Activated CD4-positive, alpha-beta T cell treated with anti-CD3 and anti-CD28 coated beads, Interleukin-2, amount 10 ng/mL, durations not matched to agents 24 days and 14 days (primary cell): ENCODE measurements around the gene EPB41L4B. TPM values are rescaled to one million over a fixed set of nuclear protein-coding genes. Genes with fewer than 3 reads are reported as not detected.

Source experiments
- DNase-seq: peaks from one replicate; pipeline ENCODE4 v3.0.0; 2022
- H3K27ac Mint-ChIP-seq: one replicate; pipeline ENCODE4 v1.8.0; 2022; ENCODE audit warnings: mild to moderate bottlenecking, mixed read lengths
- H3K27me3 Mint-ChIP-seq: one replicate; pipeline ENCODE4 v1.8.0; 2022; ENCODE audit warnings: mixed read lengths
- H3K36me3 Mint-ChIP-seq: one replicate; pipeline ENCODE4 v1.8.0; 2022; ENCODE audit warnings: low read depth, mild to moderate bottlenecking, mixed read lengths
- H3K4me1 Mint-ChIP-seq: one replicate; pipeline ENCODE4 v1.8.0; 2021; ENCODE audit warnings: mixed read lengths
- H3K4me3 Mint-ChIP-seq: one replicate; pipeline ENCODE4 v1.8.0; 2022; ENCODE audit warnings: mild to moderate bottlenecking, moderate library complexity, mixed read lengths
- H3K9me3 Mint-ChIP-seq: one replicate; pipeline ENCODE4 v1.8.0; 2021; ENCODE audit warnings: mixed read lengths
- intact Hi-C: fragments of 100-400 bp; cut with micrococcal nuclease; formaldehyde crosslinking; loops from one replicate; pipeline ENCODE4 v1.15.1; 2023
- total RNA-seq: library from RNA; stranded (reverse); gene quantifications from 2 replicates; pipeline ENCODE4 v1.2.3, GENCODE V29; 2022

Gene EPB41L4B
- total RNA-seq, 1 donor from 2014 or later, result 1.5 TPM

GRCh38 chr9:109281518-109281917, 39.3 kb downstream of the EPB41L4B start:
- no peak overlapping the region for H3K27ac Mint-ChIP-seq
- no peak for DNase-seq
- H3K4me3 Mint-ChIP-seq, result no peak overlapping the region
- intact Hi-C loops, result no loop called here
- H3K36me3 Mint-ChIP-seq, result no peaks in the 10 kb centered on the region
- no peaks in the 10 kb centered on the region for H3K4me1 Mint-ChIP-seq
- H3K9me3 Mint-ChIP-seq, result no peaks in the 10 kb centered on the region
- peaks cover 28% of the 10 kb centered on the region for H3K27me3 Mint-ChIP-seq

DNA sequence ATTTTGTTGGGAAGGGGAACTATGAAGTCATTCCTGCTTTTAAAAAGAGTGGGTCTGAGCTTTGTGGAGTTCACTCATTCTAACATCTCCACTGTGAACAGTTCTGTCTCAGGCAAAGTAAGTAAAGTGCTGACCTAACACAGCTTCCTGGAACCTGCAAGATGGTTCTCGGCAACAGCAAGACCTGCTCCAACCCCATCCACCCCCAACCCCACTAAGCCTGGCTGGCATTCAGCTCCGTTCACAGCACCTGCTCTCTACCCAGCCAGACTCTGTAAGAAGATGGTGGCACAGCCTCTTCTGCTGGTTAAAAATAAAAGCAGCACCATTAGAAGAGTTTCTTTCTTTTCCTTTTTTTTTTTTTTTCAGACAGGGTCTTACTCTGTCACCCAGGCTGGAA, 42.0 kb downstream of the EPB41L4B start:
- no peaks in the 10 kb centered on the region for H3K9me3 Mint-ChIP-seq
- no peaks in the 10 kb centered on the region for H3K4me1 Mint-ChIP-seq
- H3K27ac Mint-ChIP-seq, result no peak overlapping the region
- H3K4me3 Mint-ChIP-seq, result no peak overlapping the region
- peaks cover 19% of the 10 kb centered on the region for H3K27me3 Mint-ChIP-seq
- no peaks in the 10 kb centered on the region for H3K36me3 Mint-ChIP-seq
- no peak for DNase-seq
- intact Hi-C loops, result no loop called here

DNA sequence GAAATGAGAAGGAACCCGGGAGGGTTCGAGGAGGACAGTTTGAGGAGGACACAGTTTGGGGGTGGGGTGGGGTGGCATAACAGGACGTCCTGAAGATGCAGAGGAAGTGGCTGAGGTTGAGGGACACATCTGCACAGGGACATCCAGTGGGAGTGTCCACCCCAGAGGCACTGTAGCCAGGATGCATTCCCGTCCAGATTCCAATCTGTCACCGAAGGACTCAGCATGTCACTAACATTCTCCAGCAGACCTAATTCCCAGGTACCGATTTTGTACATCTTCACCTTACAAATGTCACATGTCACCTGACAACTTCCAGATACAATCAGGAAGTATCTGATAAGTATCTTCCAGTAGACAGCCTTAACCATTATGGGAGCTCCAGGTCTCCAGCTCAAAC, 42.6 kb downstream of the EPB41L4B start:
- H3K27ac Mint-ChIP-seq, result no peak overlapping the region
- intact Hi-C loops, result no loop called here
- H3K4me1 Mint-ChIP-seq, result no peaks in the 10 kb centered on the region
- H3K27me3 Mint-ChIP-seq, result peaks cover 21% of the 10 kb centered on the region
- DNase-seq, result no peak
- H3K36me3 Mint-ChIP-seq, result no peaks in the 10 kb centered on the region
- no peaks in the 10 kb centered on the region for H3K9me3 Mint-ChIP-seq
- no peak overlapping the region for H3K4me3 Mint-ChIP-seq

DNA sequence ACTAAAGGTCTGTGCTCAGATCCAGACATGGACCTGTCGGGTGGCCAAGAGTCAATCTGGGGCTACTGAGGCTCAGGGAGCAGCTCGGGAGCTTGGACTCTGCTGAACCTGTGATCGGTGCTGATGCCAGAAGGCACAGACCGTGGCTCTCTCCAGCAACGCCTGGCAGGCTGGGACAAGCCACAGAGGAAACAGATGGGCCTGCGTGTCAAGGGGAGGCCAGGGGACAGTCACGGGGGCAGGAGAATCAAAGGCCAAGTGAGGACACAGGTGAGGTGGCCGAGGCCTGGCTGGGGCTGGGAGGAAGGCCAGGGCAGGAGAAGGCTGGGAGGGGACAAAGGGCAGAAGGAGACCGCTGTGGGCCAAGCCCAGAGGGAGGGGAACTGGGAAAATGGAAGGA, 43.4 kb downstream of the EPB41L4B start:
- Mint-ChIP-seq H3K27ac (no peak overlapping the region), H3K9me3 (no peaks in the 10 kb centered on the region), H3K36me3 (no peaks in the 10 kb centered on the region), H3K4me1 (no peaks in the 10 kb centered on the region), H3K4me3 (no peak overlapping the region), H3K27me3 (peaks cover 15% of the 10 kb centered on the region)
- intact Hi-C loops, result no loop called here
- DNase-seq, result no peak

GRCh38 chr9:109276469-109277440, 44.1 kb downstream of the EPB41L4B start:
- intact Hi-C loops, result no loop called here
- H3K4me3 Mint-ChIP-seq, result no peak overlapping the region
- no peaks in the 10 kb centered on the region for H3K9me3 Mint-ChIP-seq

DNA sequence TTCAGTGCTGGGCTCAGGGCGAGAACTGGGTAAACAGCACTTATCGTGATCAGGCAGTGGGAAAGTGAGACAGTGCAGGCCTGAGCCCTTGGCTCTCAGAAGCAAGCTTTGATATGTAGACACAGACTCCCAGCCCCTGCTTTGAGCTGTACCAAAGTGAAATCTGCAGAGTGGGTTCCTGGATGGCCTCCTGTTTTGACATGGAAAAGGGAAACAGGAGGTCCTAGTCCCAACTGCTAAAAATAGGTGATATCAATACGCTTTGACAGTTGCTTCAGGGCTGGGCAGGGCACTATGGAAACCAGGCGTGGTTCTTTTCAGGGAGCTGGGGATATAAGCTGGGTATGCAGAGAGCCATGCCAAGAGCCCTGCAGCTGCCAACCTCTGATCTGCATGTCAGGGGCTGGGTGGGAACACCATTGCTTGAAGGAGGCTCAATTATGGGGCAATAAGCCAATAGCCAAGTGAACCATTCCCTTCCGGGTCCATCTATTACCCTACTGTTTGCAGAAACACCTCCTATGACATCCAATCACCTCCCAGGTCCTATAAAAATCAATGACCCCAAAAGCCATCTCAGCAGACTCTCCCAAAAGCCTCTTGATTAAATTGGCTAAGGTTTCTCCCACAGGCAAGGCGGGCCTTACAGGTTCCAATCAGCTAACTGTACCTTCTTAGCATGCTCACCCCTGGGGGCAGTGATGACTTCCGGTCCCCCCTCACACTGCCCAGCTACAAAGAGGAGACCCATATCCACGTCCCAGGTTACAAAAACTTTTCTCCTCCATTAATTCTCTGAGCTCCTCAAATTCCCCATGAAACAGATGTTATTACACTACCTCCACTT, 45.8 kb downstream of the EPB41L4B start:
- Mint-ChIP-seq H3K9me3 (no peaks in the 10 kb centered on the region), H3K4me3 (no peak overlapping the region), H3K4me1 (no peaks in the 10 kb centered on the region), H3K27me3 (peaks cover 13% of the 10 kb centered on the region), H3K36me3 (no peaks in the 10 kb centered on the region), H3K27ac (no peak overlapping the region)
- no peak for DNase-seq
- intact Hi-C loops, result no loop called here

More at GRCh38 chr9:109276469-109277440, 44.1 kb downstream of the EPB41L4B start:
- Mint-ChIP-seq H3K27ac (peak overlapping the region; percentile 62), H3K27me3 (peaks cover 13% of the 10 kb centered on the region), H3K36me3 (no peaks in the 10 kb centered on the region), H3K4me1 (no peaks in the 10 kb centered on the region)
- no peak for DNase-seq

DNA sequence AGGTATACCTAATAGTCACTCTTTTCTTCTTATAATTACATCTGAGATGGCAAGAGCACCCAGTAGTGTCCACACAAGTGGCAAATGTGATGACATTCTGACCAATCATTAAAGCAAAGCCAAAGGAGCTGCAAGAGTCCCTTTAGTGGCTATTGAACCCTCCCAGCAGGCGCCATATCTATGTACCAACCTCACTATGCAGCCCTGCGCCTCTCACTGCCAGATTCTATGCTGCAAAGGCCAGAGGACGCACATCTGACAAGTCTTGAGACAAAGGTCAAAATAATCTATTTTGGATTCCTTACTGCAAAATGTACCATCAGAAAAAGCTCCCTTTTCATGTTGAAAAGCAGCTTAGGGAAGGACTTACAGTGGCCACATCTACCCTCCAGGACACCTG, 47.0 kb downstream of the EPB41L4B start:
- peaks cover 9% of the 10 kb centered on the region for H3K27me3 Mint-ChIP-seq
- no peaks in the 10 kb centered on the region for H3K9me3 Mint-ChIP-seq
- no peaks in the 10 kb centered on the region for H3K4me1 Mint-ChIP-seq
- no peak overlapping the region for H3K4me3 Mint-ChIP-seq
- intact Hi-C loops, result no loop called here
- no peak for DNase-seq
- no peaks in the 10 kb centered on the region for H3K36me3 Mint-ChIP-seq
- no peak overlapping the region for H3K27ac Mint-ChIP-seq

DNA sequence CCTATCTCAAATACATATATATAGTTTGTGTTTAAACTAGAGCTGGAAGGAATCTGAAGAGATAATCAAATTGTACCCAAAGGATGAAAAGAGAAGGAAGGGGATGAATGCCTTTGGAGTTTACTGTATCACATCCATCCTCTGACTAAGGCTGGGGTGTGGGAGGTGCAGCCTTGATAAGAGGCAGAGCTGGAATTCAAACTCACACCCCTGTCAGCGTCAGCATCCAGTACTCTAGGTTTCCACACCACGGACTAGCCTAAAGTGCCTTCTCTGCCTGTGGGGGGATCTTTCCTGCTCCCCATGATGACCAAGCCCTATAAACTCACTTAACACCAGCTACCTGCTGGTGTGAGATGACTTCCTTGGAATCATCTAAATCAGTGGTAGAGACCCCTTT, 48.1 kb downstream of the EPB41L4B start:
- Mint-ChIP-seq H3K36me3 (no peaks in the 10 kb centered on the region), H3K9me3 (no peaks in the 10 kb centered on the region), H3K27ac (no peak overlapping the region), H3K4me3 (no peak overlapping the region), H3K27me3 (peaks cover 9% of the 10 kb centered on the region), H3K4me1 (no peaks in the 10 kb centered on the region)
- no peak for DNase-seq
- intact Hi-C loops, result no loop called here

DNA sequence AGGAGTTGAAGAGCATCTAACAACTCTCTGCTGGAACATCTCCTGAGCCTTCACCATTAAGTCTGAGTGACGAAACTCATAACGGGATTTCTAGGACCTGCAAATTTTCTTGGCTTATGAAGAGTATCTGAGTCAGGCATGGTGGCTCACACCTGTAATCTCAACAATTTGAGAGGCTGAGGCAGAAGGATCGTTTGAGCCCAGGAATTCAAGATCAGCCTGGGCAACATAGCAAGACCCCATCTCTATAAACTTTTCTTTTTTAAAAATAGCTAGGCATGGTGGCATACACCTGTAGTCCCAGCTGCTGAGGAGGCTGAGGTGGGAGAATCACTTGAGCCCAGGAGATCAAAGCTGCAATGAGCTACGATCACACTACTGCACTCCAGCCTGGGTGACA, 48.8 kb downstream of the EPB41L4B start:
- intact Hi-C loops, result no loop called here
- peaks cover 4% of the 10 kb centered on the region for H3K9me3 Mint-ChIP-seq
- H3K4me3 Mint-ChIP-seq, result no peak overlapping the region
- peaks cover 11% of the 10 kb centered on the region for H3K27me3 Mint-ChIP-seq
- H3K4me1 Mint-ChIP-seq, result no peaks in the 10 kb centered on the region
- H3K27ac Mint-ChIP-seq, result no peak overlapping the region
- H3K36me3 Mint-ChIP-seq, result no peaks in the 10 kb centered on the region
- no peak for DNase-seq

DNA sequence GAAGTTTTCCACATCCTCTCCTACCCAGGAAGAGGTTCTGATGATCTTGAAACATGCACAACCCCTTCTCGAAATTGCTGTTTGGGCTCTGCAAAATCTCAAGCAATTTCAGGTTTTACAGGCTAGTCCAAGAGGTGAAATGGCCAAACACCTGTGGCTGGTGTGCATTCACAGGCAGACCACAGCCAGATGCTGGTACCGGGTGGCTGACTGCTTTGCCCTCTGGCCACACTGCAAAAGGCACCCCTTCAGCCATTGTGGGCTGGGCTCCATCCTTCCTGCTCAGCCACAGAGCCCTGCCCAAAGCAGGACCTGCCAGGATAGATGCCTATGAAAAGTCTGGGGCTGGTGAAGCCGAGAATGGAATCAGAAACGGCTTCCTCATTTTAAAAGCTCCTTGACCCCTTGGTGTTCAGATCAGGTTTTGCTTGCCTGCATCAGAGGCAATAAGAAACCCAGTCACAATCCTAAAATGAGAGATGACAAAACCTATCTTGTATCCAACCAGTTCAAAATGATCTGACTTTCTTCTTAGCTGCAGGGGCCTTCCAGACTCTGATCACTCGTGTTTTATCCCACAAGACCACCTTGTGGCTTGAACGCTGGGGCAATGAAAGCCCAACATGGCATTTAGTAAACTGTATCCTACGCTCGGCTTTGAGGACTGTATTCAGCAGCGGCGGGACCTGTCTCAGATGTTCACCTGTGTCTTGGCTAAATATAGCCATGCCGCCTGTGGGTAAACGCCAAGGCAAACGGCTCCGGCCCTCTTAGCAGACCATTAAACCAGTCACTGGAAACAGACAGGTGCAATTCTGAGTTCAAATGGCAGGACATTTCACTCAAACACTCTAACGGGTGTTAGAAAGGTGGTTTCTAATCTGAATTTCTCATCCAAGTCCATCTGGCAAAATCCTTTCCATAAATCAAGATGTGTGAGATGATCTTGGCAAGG, 49.6 kb downstream of the EPB41L4B start:
- Mint-ChIP-seq H3K4me3 (no peak overlapping the region), H3K27me3 (peaks cover 10% of the 10 kb centered on the region), H3K9me3 (peaks cover 5% of the 10 kb centered on the region), H3K36me3 (no peaks in the 10 kb centered on the region), H3K27ac (no peak overlapping the region), H3K4me1 (no peaks in the 10 kb centered on the region)
- intact Hi-C loops, result no loop called here
- no peak for DNase-seq

DNA sequence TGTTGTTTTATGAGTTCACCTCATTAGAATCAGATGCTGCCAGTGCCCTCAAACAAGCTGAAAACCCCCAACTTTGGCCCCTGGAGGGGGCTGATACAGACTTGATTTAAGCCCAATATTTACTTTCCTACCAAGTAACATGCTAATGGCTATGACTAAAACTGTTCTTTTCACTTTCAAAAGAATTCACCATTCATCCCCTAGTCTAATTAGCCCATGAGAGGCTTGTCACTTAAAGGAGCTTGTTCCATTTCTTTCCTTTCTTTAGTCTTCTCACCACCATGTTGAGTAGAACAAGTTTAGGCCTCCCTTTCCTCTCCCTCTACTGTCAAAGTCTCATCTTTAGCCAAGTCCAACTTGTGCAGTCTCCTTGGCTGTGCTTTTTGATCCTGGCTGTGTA, 50.4 kb downstream of the EPB41L4B start:
- intact Hi-C loops, result no loop called here
- Mint-ChIP-seq H3K4me3 (no peak overlapping the region), H3K4me1 (no peaks in the 10 kb centered on the region), H3K36me3 (no peaks in the 10 kb centered on the region), H3K9me3 (peaks cover 5% of the 10 kb centered on the region), H3K27me3 (peaks cover 9% of the 10 kb centered on the region), H3K27ac (no peak overlapping the region)
- no peak for DNase-seq

GRCh38 chr9:109269839-109270238, 51.0 kb downstream of the EPB41L4B start:
- H3K4me1 Mint-ChIP-seq, result no peaks in the 10 kb centered on the region
- peaks cover 5% of the 10 kb centered on the region for H3K9me3 Mint-ChIP-seq
- intact Hi-C loops, result no loop called here
- no peak overlapping the region for H3K27ac Mint-ChIP-seq
- peaks cover 8% of the 10 kb centered on the region for H3K27me3 Mint-ChIP-seq
- H3K4me3 Mint-ChIP-seq, result no peak overlapping the region
- no peaks in the 10 kb centered on the region for H3K36me3 Mint-ChIP-seq
- no peak for DNase-seq

GRCh38 chr9:109269081-109269480, 51.8 kb downstream of the EPB41L4B start:
- no peak for DNase-seq
- Mint-ChIP-seq H3K4me3 (no peak overlapping the region), H3K27ac (no peak overlapping the region), H3K27me3 (peaks cover 8% of the 10 kb centered on the region), H3K36me3 (no peaks in the 10 kb centered on the region), H3K9me3 (peaks cover 5% of the 10 kb centered on the region), H3K4me1 (no peaks in the 10 kb centered on the region)
- intact Hi-C loops, result no loop called here
